Omental fat pad (tissue), 4 donors: Measurements from ENCODE around the gene AUTS2. TPM values are rescaled to one million over a fixed set of nuclear protein-coding genes. Genes with fewer than 3 reads are reported as not detected.

Experiments used
- ATAC-seq: fragments of 150-250 bp; one replicate; pipeline ENCODE4 v1.9.1; 2016; ENCODE audit warnings: mild to moderate bottlenecking, moderate library complexity; ENCODE audit not compliant: low FRiP score
- DNase-seq: peaks from one replicate; pipeline ENCODE4 v3.0.0-alpha.2; 2019; ENCODE audit warnings: low spot score
- CTCF ChIP-seq, 3 donors: fragments of 450-650 bp; IDR thresholded peaks; one replicate each; pipeline ENCODE4 v1.5.1; 2016 to 2017; ENCODE audit warnings: antibody characterized with exemption in 3 of 3, mild to moderate bottlenecking in 3 of 3, moderate library complexity in 2 of 3
- total RNA-seq, 4 donors: library from RNA; depleted of rRNA; stranded (reverse); fragments of >200 nt; gene quantifications; one replicate each; pipeline ENCODE4 v1.1.0, GENCODE V29; 2016

Gene AUTS2
- total RNA-seq, 4 donors from 2014 or later, result 13.2 to 27.0 (median 21.2) TPM

GRCh38 chr7:70698219-70698832, 1100.1 kb downstream of the AUTS2 start:
- TF ChIP-seq CTCF (IDR thresholded peaks at IDR 0.05), result no peak
- DNase-seq (no peak), ATAC-seq (no peak)

- ATAC-seq (no peak), DNase-seq (no peak)
- no peak for TF ChIP-seq CTCF (IDR thresholded peaks at IDR 0.05)
Observed at GRCh38 chr7:70699271-70699670, 1101.0 kb downstream of the AUTS2 start.

- DNase-seq (no peak), ATAC-seq (no peak)
- no peak for TF ChIP-seq CTCF (IDR thresholded peaks at IDR 0.05)
Observed at GRCh38 chr7:70700055-70700940, 1102.0 kb downstream of the AUTS2 start.

GRCh38 chr7:70700941-70701425, 1102.7 kb downstream of the AUTS2 start:
- DNase-seq (no peak), ATAC-seq (no peak)
- TF ChIP-seq CTCF (IDR thresholded peaks at IDR 0.05), result no peak

- DNase-seq, result no peak
- TF ChIP-seq CTCF (IDR thresholded peaks at IDR 0.05), result no peak
Observed at GRCh38 chr7:70701477-70701876, 1103.2 kb downstream of the AUTS2 start.

GRCh38 chr7:70701991-70702390, 1103.7 kb downstream of the AUTS2 start:
- no peak for TF ChIP-seq CTCF (IDR thresholded peaks at IDR 0.05)
- ATAC-seq (no peak), DNase-seq (no peak)

More at GRCh38 chr7:70701477-70701876, 1103.2 kb downstream of the AUTS2 start:
- ATAC-seq, result no peak
